Measurements from ENCODE around the gene DHTKD1. TPM values are rescaled to one million over a fixed set of nuclear protein-coding genes. Genes with fewer than 3 reads are reported as not detected.

The DHTKD1 gene
- total RNA-seq, 1 experiment from 2014 or later: 20.6 TPM

DNA sequence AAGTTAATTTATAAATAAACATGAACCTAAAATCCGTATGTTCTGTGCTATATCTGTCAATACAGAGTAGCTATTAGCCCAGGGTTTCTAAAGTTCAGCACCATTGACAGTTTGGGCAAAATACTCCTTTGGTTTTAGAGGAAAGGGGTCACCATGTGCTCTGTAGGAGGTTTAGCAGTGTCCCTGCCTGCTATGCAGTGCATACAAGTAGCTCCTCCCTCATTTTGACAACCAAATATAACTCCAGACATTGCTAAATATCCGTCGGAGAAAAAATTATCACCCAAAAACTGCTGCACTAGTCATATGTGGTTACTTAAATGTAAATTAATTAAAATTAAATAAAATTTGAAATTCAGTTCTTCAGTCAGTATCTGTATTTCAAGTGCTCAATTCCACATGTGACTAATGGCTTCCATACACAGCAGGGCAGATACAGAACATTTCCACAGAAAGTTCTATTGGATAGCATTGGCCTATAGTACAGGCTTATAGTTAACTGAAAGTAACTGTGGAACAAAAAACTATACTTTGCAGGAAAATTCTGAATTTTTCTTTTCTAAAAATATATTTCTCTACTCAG is 32.6 kb upstream of the DHTKD1 start:
- H3K4me2 ChIP-seq (ENCODE audit: low read length): no peak overlapping the region
- CTCF ChIA-PET: no interaction called here
- no peaks in the 10 kb centered on the region for H3K9me3 ChIP-seq (ENCODE audit: control insufficient read depth in 1 of 2, insufficient read depth in 1 of 2, low read depth in 1 of 2, low read length in 2 of 2)
- intact Hi-C loops (cut with micrococcal nuclease): no loop called here
- BruUV-seq (replicated peaks): no TSS peak
- peaks cover 6 to 19% of the 10 kb centered on the region in 2 experiments; a peak in 3 of 4 replicates for H3K36me3 ChIP-seq (ENCODE audit: control insufficient read depth in 1 of 2, insufficient read depth in 2 of 2, low read length in 2 of 2)
- TF ChIP-seq, protein P1, sequence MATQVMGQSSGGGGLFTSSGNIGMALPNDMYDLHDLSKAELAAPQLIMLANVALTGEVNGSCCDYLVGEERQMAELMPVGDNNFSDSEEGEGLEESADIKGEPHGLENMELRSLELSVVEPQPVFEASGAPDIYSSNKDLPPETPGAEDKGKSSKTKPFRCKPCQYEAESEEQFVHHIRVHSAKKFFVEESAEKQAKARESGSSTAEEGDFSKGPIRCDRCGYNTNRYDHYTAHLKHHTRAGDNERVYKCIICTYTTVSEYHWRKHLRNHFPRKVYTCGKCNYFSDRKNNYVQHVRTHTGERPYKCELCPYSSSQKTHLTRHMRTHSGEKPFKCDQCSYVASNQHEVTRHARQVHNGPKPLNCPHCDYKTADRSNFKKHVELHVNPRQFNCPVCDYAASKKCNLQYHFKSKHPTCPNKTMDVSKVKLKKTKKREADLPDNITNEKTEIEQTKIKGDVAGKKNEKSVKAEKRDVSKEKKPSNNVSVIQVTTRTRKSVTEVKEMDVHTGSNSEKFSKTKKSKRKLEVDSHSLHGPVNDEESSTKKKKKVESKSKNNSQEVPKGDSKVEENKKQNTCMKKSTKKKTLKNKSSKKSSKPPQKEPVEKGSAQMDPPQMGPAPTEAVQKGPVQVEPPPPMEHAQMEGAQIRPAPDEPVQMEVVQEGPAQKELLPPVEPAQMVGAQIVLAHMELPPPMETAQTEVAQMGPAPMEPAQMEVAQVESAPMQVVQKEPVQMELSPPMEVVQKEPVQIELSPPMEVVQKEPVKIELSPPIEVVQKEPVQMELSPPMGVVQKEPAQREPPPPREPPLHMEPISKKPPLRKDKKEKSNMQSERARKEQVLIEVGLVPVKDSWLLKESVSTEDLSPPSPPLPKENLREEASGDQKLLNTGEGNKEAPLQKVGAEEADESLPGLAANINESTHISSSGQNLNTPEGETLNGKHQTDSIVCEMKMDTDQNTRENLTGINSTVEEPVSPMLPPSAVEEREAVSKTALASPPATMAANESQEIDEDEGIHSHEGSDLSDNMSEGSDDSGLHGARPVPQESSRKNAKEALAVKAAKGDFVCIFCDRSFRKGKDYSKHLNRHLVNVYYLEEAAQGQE (IDR thresholded peaks at IDR 0.05; ENCODE audit: low read depth): no peak
- TF ChIP-seq YY1 (IDR thresholded peaks at IDR 0.05; ENCODE audit: extremely low read depth, insufficient replicate concordance, low read depth, low read length): no peak
- no peak for TF ChIP-seq ZFX (IDR thresholded peaks at IDR 0.05)
- TF ChIP-seq CEBPB (IDR thresholded peaks at IDR 0.05; ENCODE audit: low read depth): no peak
- TF ChIP-seq, protein P2, sequence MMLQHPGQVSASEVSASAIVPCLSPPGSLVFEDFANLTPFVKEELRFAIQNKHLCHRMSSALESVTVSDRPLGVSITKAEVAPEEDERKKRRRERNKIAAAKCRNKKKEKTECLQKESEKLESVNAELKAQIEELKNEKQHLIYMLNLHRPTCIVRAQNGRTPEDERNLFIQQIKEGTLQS (IDR thresholded peaks at IDR 0.05): no peak
- TF ChIP-seq JUND (IDR thresholded peaks at IDR 0.05): no peak
- no peak for TF ChIP-seq SP1 (IDR thresholded peaks at IDR 0.05; ENCODE audit: low read depth)
- TF ChIP-seq SRF (IDR thresholded peaks at IDR 0.05; ENCODE audit: low read depth): no peak
- TF ChIP-seq, protein P3, sequence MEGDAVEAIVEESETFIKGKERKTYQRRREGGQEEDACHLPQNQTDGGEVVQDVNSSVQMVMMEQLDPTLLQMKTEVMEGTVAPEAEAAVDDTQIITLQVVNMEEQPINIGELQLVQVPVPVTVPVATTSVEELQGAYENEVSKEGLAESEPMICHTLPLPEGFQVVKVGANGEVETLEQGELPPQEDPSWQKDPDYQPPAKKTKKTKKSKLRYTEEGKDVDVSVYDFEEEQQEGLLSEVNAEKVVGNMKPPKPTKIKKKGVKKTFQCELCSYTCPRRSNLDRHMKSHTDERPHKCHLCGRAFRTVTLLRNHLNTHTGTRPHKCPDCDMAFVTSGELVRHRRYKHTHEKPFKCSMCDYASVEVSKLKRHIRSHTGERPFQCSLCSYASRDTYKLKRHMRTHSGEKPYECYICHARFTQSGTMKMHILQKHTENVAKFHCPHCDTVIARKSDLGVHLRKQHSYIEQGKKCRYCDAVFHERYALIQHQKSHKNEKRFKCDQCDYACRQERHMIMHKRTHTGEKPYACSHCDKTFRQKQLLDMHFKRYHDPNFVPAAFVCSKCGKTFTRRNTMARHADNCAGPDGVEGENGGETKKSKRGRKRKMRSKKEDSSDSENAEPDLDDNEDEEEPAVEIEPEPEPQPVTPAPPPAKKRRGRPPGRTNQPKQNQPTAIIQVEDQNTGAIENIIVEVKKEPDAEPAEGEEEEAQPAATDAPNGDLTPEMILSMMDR (IDR thresholded peaks at IDR 0.05 in 2 of 3, conservative IDR thresholded peaks at IDR 0.05 in 1 of 3; ENCODE audit: borderline replicate concordance in 1 of 3, insufficient read depth in 1 of 3, low read depth in 2 of 3, low read length in 2 of 3): no peak
- no peak for TF ChIP-seq ELF1 (IDR thresholded peaks at IDR 0.05; ENCODE audit: borderline replicate concordance, low read depth)
- TF ChIP-seq EZH2phosphoT487 (IDR thresholded peaks at IDR 0.05; ENCODE audit: borderline replicate concordance): no peak
- TF ChIP-seq POLR2A (IDR thresholded peaks at IDR 0.05; ENCODE audit: borderline replicate concordance, extremely low read depth, insufficient read depth, insufficient read length): no peak
- ATAC-seq (no peak), DNase-seq (ENCODE audit: low read depth, low spot score) (no peak)
- H3K27ac ChIP-seq (ENCODE audit: low read depth, low read length): no peak overlapping the region
- no peaks in the 10 kb centered on the region for H3K27me3 ChIP-seq (ENCODE audit: insufficient read depth, low read length)
- POLR2A ChIA-PET: no interaction called here
- RAD21 ChIA-PET (ENCODE audit: low non-redundant PET in 1 of 2, low total read pairs in 2 of 2, uncharacterized antibody in 2 of 2, unreplicated experiment in 2 of 2): no interaction called here
- H3K4me1 ChIP-seq (ENCODE audit: control insufficient read depth in 1 of 2, insufficient read depth in 2 of 2, low read length in 2 of 2): peaks cover 3 to 11% of the 10 kb centered on the region in 2 experiments; a peak in 2 of 4 replicates
- no peak overlapping the region for H3K4me3 ChIP-seq (replicated peaks in 1 of 2; ENCODE audit: low read depth in 1 of 2, low read length in 2 of 2)
- H3K79me2 ChIP-seq (ENCODE audit: insufficient read depth, low read length): peaks cover 95% of the 10 kb centered on the region
- H3K9me2 ChIP-seq (ENCODE audit: insufficient read depth): no peaks in the 10 kb centered on the region
- no peak overlapping the region for H2AFZ ChIP-seq (ENCODE audit: low read depth, low read length, poor library complexity, severe bottlenecking)
- H4K20me1 ChIP-seq (ENCODE audit: insufficient read depth): peaks cover 7% of the 10 kb centered on the region; the same call in 1 of the 2 replicates
- H3K9ac ChIP-seq (ENCODE audit: low read length): no peak overlapping the region

All from HCT116 (cell line).